Brain microvascular endothelial cell (primary cell): ENCODE measurements around the gene TIGD7.

Experiments
- DNase-seq: peaks from one replicate; pipeline ENCODE4 v3.0.0-alpha.2; 2020
- H3K27ac ChIP-seq: fragments of 250-450 bp; sonication (Bioruptor Pico); 2 replicates; pipeline ENCODE4 v1.5.1; 2020; ENCODE audit warnings: mild to moderate bottlenecking, moderate library complexity
- H3K27me3 ChIP-seq: fragments of 250-450 bp; sonication (Bioruptor Pico); replicated peaks from 2 replicates; pipeline ENCODE4 v1.5.1; 2020; ENCODE audit warnings: mild to moderate bottlenecking
- H3K36me3 ChIP-seq: fragments of 250-450 bp; sonication (Bioruptor Pico); replicated peaks from 2 replicates; pipeline ENCODE4 v1.5.1; 2020; ENCODE audit warnings: mild to moderate bottlenecking
- H3K4me3 ChIP-seq: 2 replicates; pipeline ENCODE4 v1.5.1; 2011; ENCODE audit warnings: low read depth, mild to moderate bottlenecking, control low read depth, low read length, moderate library complexity
- in situ Hi-C: cut with HindIII; loops from 2 replicates; pipeline ENCODE4 v1.10.0; 2017; ENCODE audit warnings: low sequenced_read_pairs, low pct_ligation_motif_present
- TF ChIP-seq, protein P1 (sequence below): IDR thresholded peaks from 2 replicates; pipeline ENCODE4 v1.5.1; 2011; ENCODE audit warnings: low read depth, mild to moderate bottlenecking, moderate library complexity, low read length, control low read depth, inconsistent platforms; ENCODE audit errors: missing control alignments

The TIGD7 gene

DNA sequence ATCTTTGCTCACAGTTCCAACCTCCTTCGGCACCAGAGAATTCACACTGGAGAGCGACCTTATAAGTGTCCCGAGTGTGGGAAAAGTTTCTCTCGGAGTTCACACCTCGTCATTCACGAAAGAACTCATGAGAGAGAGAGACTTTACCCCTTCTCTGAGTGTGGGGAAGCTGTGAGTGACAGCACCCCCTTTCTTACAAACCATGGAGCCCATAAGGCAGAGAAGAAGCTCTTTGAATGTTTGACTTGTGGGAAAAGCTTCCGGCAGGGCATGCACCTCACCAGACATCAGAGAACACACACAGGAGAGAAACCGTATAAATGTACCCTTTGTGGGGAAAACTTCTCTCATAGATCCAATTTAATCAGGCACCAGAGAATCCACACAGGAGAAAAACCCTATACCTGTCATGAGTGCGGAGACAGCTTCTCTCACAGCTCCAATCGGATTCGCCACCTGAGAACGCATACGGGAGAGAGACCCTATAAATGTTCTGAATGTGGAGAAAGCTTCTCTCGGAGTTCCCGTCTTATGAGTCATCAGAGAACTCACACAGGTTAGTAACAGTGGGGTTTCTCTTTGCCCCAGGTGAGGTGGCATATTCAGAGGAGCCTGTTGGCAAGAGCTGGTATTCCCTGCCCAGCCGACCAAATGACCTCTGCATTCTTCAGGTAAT is 15.1 kb downstream of the TIGD7 start:
- H3K36me3 ChIP-seq: peaks cover 55% of the 10 kb centered on the region
- no peak overlapping the region for H3K4me3 ChIP-seq
- in situ Hi-C loops: no loop called here
- TF ChIP-seq, protein P1, sequence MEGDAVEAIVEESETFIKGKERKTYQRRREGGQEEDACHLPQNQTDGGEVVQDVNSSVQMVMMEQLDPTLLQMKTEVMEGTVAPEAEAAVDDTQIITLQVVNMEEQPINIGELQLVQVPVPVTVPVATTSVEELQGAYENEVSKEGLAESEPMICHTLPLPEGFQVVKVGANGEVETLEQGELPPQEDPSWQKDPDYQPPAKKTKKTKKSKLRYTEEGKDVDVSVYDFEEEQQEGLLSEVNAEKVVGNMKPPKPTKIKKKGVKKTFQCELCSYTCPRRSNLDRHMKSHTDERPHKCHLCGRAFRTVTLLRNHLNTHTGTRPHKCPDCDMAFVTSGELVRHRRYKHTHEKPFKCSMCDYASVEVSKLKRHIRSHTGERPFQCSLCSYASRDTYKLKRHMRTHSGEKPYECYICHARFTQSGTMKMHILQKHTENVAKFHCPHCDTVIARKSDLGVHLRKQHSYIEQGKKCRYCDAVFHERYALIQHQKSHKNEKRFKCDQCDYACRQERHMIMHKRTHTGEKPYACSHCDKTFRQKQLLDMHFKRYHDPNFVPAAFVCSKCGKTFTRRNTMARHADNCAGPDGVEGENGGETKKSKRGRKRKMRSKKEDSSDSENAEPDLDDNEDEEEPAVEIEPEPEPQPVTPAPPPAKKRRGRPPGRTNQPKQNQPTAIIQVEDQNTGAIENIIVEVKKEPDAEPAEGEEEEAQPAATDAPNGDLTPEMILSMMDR: no peak
- DNase-seq: no peak
- H3K27ac ChIP-seq: no peak overlapping the region
- H3K27me3 ChIP-seq: no peaks in the 10 kb centered on the region

DNA sequence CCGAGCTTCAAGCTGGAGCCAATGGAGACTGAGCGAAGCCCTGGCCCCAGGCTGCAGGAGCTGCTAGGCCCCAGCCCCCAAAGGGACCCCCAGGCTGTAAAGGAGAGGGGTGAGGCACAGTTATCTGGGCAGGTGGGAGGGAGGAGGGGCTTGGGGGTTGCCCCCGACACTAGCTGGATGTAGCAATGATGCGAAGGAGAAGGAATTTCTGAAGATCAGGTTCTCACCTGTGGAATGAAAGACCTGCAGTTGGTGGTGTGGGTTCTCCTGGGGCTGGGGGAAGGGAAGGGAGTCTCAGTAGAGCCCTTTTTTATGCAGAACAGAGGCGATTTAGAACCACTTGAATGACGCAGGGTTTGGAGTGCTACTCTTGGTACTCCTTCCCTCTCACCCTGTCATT is 20.1 kb downstream of the TIGD7 start:
- Histone ChIP-seq H3K27me3 (no peaks in the 10 kb centered on the region), H3K27ac (no peak overlapping the region), H3K36me3 (peaks cover 25% of the 10 kb centered on the region), H3K4me3 (peak overlapping the region; percentile 89)
- no peak for DNase-seq
- in situ Hi-C loops: no loop called here
- TF ChIP-seq, protein P1: no peak

DNA sequence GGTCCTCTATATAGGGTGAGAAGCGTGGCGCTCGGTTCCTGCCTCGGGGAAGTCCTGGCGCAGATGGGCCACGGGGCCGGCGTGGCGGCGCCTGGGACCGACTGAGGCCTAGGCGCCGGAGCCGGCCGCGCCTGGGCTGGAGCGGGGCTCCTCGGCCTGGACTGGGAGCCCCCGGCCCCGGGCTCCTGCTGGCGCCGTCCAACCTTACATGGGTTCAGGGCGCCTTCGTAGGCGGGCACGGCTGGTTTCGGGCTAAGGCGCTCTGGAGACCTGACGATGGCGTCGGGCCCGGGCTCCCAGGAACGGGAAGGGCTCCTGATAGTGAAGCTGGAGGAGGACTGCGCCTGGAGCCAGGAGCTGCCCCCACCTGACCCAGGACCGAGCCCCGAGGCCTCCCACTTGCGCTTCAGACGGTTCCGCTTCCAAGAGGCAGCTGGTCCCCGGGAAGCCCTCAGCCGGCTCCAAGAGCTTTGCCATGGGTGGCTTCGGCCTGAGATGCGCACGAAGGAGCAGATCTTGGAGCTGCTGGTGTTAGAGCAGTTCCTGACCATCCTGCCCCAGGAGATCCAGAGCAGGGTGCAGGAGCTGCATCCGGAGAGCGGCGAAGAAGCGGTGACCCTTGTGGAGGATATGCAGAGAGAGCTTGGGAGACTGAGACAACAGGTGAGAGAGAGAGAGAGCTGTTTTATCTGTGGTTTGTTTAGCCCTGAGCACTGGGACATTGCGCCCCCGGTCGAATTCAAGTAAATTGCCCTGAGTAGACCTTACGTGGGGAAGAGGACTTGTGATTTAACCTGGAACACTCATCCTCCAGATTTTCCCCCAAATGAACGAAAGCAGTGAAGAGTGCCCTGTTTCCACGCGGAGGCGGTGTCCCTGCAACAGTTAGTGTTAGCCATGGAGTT is 21.4 kb downstream of the TIGD7 start:
- in situ Hi-C loops: no loop called here
- Histone ChIP-seq H3K27ac (peak overlapping the region; percentile 98), H3K27me3 (no peaks in the 10 kb centered on the region), H3K36me3 (peaks cover 11% of the 10 kb centered on the region), H3K4me3 (peak overlapping the region; percentile 89)
- TF ChIP-seq, protein P1: no peak
- no peak for DNase-seq

DNA sequence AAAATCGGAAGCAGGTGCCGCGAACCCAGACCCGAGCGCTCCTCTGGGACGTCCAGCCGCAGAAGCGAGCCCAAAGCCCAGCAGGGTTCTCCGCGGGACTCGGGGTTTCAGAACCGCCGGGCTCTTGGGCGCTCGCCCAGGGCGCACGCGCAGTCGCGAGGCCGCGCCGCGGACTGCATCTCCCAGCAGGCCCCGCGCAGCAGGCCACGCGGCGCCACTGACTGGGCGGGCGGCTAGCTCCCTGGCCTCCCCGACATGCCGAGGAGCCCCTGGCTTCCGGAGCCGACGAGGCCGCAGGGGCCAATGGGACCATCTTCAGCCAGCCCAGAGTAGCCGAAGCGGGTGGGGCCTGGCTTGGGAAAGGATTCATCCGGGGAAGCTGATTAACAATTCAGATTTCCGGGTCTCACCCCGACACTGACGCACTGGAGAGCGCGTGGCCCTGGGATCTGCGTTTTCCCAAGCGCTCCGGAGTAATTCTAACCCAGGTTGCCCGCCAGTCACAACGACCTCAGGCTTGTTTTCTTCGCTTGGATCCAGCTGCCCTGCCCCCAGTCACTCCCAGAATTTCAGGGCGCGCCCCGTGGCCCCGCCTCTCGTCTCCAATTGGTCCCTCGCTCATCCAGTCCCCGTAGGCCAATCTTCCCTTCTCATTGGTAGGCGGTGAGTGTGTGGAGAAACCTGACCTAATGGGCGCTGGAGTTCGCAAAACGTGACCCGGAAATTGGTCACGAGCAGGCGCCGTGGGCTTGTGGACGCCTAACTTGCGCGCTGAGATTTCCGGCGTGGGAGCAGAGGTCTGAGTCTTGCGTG is 22.3 kb downstream of the TIGD7 start, which contains the start of gene ZNF263:
ZNF263 (plus strand) TSS at position 762 of the 813 bp plus-strand sequence. CDS start 328 bp downstream, outside the sequence.
- TF ChIP-seq, protein P1: no peak
- Histone ChIP-seq H3K27me3 (no peaks in the 10 kb centered on the region), H3K36me3 (peaks cover 5% of the 10 kb centered on the region), H3K4me3 (peak within 1 kb of the TSS; percentile 89), H3K27ac (peak within 1 kb of the TSS; percentile 98)
- in situ Hi-C loops: no loop called here
- DNase-seq: peak; percentile 96

DNA sequence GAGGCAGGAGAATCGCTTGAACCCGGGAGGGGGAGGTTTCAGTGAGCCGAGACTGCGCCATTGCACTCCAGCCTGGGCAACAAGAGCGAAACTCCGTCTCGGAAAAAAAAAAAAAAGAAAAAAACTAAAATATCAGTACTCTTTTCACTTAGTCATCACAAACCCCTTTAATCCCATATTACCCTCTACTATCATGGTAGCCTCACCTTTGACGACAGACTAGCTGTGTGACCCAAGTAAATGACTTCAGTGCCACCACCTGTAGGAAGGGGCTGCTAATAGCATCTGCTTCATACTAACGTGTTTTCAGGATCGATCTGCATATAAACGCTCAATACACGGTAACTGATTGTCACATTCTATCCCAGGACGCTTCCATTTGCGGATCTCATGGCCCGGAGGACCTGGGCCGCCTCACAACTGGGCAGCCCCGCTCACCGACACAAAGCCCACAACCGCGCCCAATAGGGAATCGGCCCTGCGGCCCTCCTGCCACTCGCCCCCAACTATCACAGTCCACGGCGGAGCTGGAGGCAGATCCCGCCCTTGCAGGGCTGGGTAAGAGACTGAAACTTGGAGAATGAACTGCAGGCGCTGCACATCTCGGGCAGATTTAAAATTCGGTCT is 23.0 kb downstream of the TIGD7 start:
- in situ Hi-C loops: no loop called here
- Histone ChIP-seq H3K27ac (peak overlapping the region; percentile 98), H3K4me3 (peak overlapping the region; percentile 89), H3K27me3 (no peaks in the 10 kb centered on the region), H3K36me3 (peaks cover 5% of the 10 kb centered on the region)
- peak; percentile 61 for DNase-seq
- TF ChIP-seq, protein P1: no peak
